Activated naive CD4-positive, alpha-beta T cell treated with anti-CD3 and anti-CD28 coated beads, Interleukin-2, amount 50 U/mL, for 72 hours (primary cell): ENCODE results near the gene COL11A2. TPM values are rescaled to one million over a fixed set of nuclear protein-coding genes. Genes with fewer than 3 reads are reported as not detected.

ENCODE experiments used
- ATAC-seq, 2 donors: fragments of 150-1000 bp; cut with Tn5 transposase; 2 replicates each; pipeline ENCODE4 v1.10.0; 2021; ENCODE audit warnings: mild to moderate bottlenecking in 2 of 2, moderate library complexity in 2 of 2
- DNase-seq, 2 donors: peaks; one replicate each; pipeline ENCODE4 v3.0.0; 2021 to 2022; ENCODE audit warnings: low spot score in 2 of 2
- H3K27ac Mint-ChIP-seq, 2 donors: one replicate each; pipeline ENCODE4 v1.8.0; 2022; ENCODE audit warnings: mild to moderate bottlenecking in 2 of 2, mixed read lengths in 2 of 2
- H3K36me3 Mint-ChIP-seq, 2 donors: one replicate each; pipeline ENCODE4 v1.8.0; 2022; ENCODE audit warnings: mixed read lengths in 2 of 2
- H3K9me3 Mint-ChIP-seq, 2 donors: one replicate each; pipeline ENCODE4 v1.8.0; 2022; ENCODE audit warnings: mixed read lengths in 2 of 2
- total RNA-seq, 2 donors: library from RNA; stranded (reverse); gene quantifications; one replicate each; pipeline ENCODE4 v1.2.3, GENCODE V29; 2022

COL11A2 gene
- total RNA-seq, 2 donors from 2014 or later: 1.8 to 4.6 TPM

- Mint-ChIP-seq H3K36me3 (peaks cover 15 to 24% of the 10 kb centered on the region in 2 donors), H3K9me3 (peaks cover 14 to 22% of the 10 kb centered on the region in 2 donors), H3K27ac (no peak overlapping the region)
- no peak for DNase-seq
- no peak for ATAC-seq
Measured at GRCh38 chr6:33185654-33186187, 6.5 kb downstream of the COL11A2 start.

- ATAC-seq (no peak), DNase-seq (no peak)
- Mint-ChIP-seq H3K27ac (peak overlapping the region in 1 of 2 donors; percentile 96), H3K9me3 (peaks cover 14 to 22% of the 10 kb centered on the region in 2 donors), H3K36me3 (peaks cover 15 to 24% of the 10 kb centered on the region in 2 donors)
Measured at GRCh38 chr6:33185190-33185589, 7.1 kb downstream of the COL11A2 start.

- peaks cover 14 to 22% of the 10 kb centered on the region in 2 donors for H3K9me3 Mint-ChIP-seq
- DNase-seq: no peak
- ATAC-seq: peak in 1 of 2 donors; percentile 58
- H3K27ac Mint-ChIP-seq: peak overlapping the region; percentile 90 to 96
- peaks cover 15 to 24% of the 10 kb centered on the region in 2 donors for H3K36me3 Mint-ChIP-seq
Measured at GRCh38 chr6:33183071-33183683, 9.1 kb downstream of the COL11A2 start.

GRCh38 chr6:33181141-33181540 lies 11.1 kb downstream of the COL11A2 start:
- ATAC-seq (no peak), DNase-seq (no peak)
- Mint-ChIP-seq H3K27ac (peak overlapping the region in 1 of 2 donors; percentile 56), H3K9me3 (peaks cover 14 to 22% of the 10 kb centered on the region in 2 donors), H3K36me3 (peaks cover 15 to 24% of the 10 kb centered on the region in 2 donors)

GRCh38 chr6:33178755-33179475 lies 13.4 kb downstream of the COL11A2 start:
- no peak for ATAC-seq

GRCh38 chr6:33177552-33178446 lies 14.5 kb downstream of the COL11A2 start:
- peaks cover 3 to 5% of the 10 kb centered on the region in 2 donors for H3K36me3 Mint-ChIP-seq
- peak overlapping the region in 1 of 2 donors; percentile 2 for H3K27ac Mint-ChIP-seq
- DNase-seq: no peak
- peaks cover 3 to 4% of the 10 kb centered on the region in 2 donors for H3K9me3 Mint-ChIP-seq
- ATAC-seq: no peak

More at GRCh38 chr6:33178755-33179475, 13.4 kb downstream of the COL11A2 start:
- peaks cover 14 to 15% of the 10 kb centered on the region in 2 donors for H3K9me3 Mint-ChIP-seq
- DNase-seq: no peak
- H3K36me3 Mint-ChIP-seq: peaks cover 14 to 16% of the 10 kb centered on the region in 2 donors
- peak overlapping the region in 1 of 2 donors; percentile 22 for H3K27ac Mint-ChIP-seq

- no peak for DNase-seq
- H3K36me3 Mint-ChIP-seq: no peaks in the 10 kb centered on the region
- peak overlapping the region in 1 of 2 donors; percentile 2 for H3K27ac Mint-ChIP-seq
- H3K9me3 Mint-ChIP-seq: no peaks in the 10 kb centered on the region
- no peak for ATAC-seq
Measured at GRCh38 chr6:33176906-33177305, 15.4 kb downstream of the COL11A2 start.

- no peaks in the 10 kb centered on the region for H3K9me3 Mint-ChIP-seq
- H3K27ac Mint-ChIP-seq: peak overlapping the region in 1 of 2 donors; percentile 2
- ATAC-seq (no peak), DNase-seq (no peak)
- no peaks in the 10 kb centered on the region for H3K36me3 Mint-ChIP-seq
Measured at GRCh38 chr6:33175436-33176069, 16.7 kb downstream of the COL11A2 start.

- no peak for DNase-seq
- H3K27ac Mint-ChIP-seq: peak overlapping the region in 1 of 2 donors; percentile 2
- no peaks in the 10 kb centered on the region for H3K9me3 Mint-ChIP-seq
- peak in 1 of 2 donors; percentile 11 for ATAC-seq
- no peaks in the 10 kb centered on the region for H3K36me3 Mint-ChIP-seq
Measured at GRCh38 chr6:33174784-33175183, 17.5 kb downstream of the COL11A2 start.

GRCh38 chr6:33173535-33174180 lies 18.6 kb downstream of the COL11A2 start:
- H3K9me3 Mint-ChIP-seq: no peaks in the 10 kb centered on the region
- no peak overlapping the region for H3K27ac Mint-ChIP-seq
- ATAC-seq (no peak), DNase-seq (no peak)
- no peaks in the 10 kb centered on the region for H3K36me3 Mint-ChIP-seq

GRCh38 chr6:33172688-33173534 lies 19.4 kb downstream of the COL11A2 start:
- Mint-ChIP-seq H3K9me3 (no peaks in the 10 kb centered on the region), H3K27ac (peak overlapping the region in 1 of 2 donors; percentile 25), H3K36me3 (no peaks in the 10 kb centered on the region)
- DNase-seq (no peak), ATAC-seq (no peak)

GRCh38 chr6:33171880-33172687 lies 20.2 kb downstream of the COL11A2 start:
- Mint-ChIP-seq H3K9me3 (no peaks in the 10 kb centered on the region), H3K36me3 (no peaks in the 10 kb centered on the region), H3K27ac (peak overlapping the region in 1 of 2 donors; percentile 65)
- ATAC-seq: no peak
- no peak for DNase-seq

- ATAC-seq (no peak), DNase-seq (no peak)
- peak overlapping the region in 1 of 2 donors; percentile 81 for H3K27ac Mint-ChIP-seq
- H3K9me3 Mint-ChIP-seq: no peaks in the 10 kb centered on the region
- no peaks in the 10 kb centered on the region for H3K36me3 Mint-ChIP-seq
Measured at GRCh38 chr6:33171016-33171879, 21.0 kb downstream of the COL11A2 start.
